HG03108 (cell line): ENCODE results near the gene SLC46A1.

Experiments used
- ATAC-seq: cut with Tn5 transposase; IDR thresholded peaks from one replicate; pipeline ENCODE4 v1.9.1; 2021; ENCODE audit warnings: moderate library complexity; ENCODE audit not compliant: unreplicated experiment

SLC46A1 gene

GRCh38 chr17:28404461-28404811 lies 1.6 kb downstream of the SLC46A1 start:
- no peak for ATAC-seq

- ATAC-seq = no peak
These were observed 2.0 kb downstream of the SLC46A1 start for GRCh38 chr17:28404007-28404406.

- ATAC-seq = no peak
These were observed 3.2 kb downstream of the SLC46A1 start for GRCh38 chr17:28402844-28403243.

GRCh38 chr17:28402224-28402630 lies 3.8 kb downstream of the SLC46A1 start:
- ATAC-seq = no peak

GRCh38 chr17:28399808-28400207 lies 6.2 kb downstream of the SLC46A1 start:
- ATAC-seq = no peak

GRCh38 chr17:28398280-28398981 lies 7.6 kb downstream of the SLC46A1 start:
- ATAC-seq = no peak

GRCh38 chr17:28397687-28398279 lies 8.2 kb downstream of the SLC46A1 start:
- ATAC-seq = no peak

- no peak for ATAC-seq
These were observed 8.7 kb downstream of the SLC46A1 start for GRCh38 chr17:28397275-28397674.

GRCh38 chr17:28396635-28397239 lies 9.3 kb downstream of the SLC46A1 start:
- no peak for ATAC-seq

GRCh38 chr17:28395968-28396367 lies 10.0 kb downstream of the SLC46A1 start:
- no peak for ATAC-seq

- ATAC-seq = no peak
These were observed 10.6 kb downstream of the SLC46A1 start for GRCh38 chr17:28395426-28395825.

GRCh38 chr17:28394337-28395116 lies 11.5 kb downstream of the SLC46A1 start:
- no peak for ATAC-seq

- ATAC-seq = no peak
These were observed 13.5 kb downstream of the SLC46A1 start for GRCh38 chr17:28392491-28392890.

- ATAC-seq = no peak
These were observed 14.6 kb downstream of the SLC46A1 start for GRCh38 chr17:28391401-28391800.

- no peak for ATAC-seq
These were observed 15.0 kb downstream of the SLC46A1 start for GRCh38 chr17:28390984-28391383.

- no peak for ATAC-seq
These were observed 15.4 kb downstream of the SLC46A1 start for GRCh38 chr17:28390563-28390962.

GRCh38 chr17:28390141-28390540 lies 15.9 kb downstream of the SLC46A1 start:
- ATAC-seq = no peak

- no peak for ATAC-seq
These were observed 17.9 kb downstream of the SLC46A1 start for GRCh38 chr17:28388106-28388505.

- ATAC-seq = no peak
These were observed 19.6 kb downstream of the SLC46A1 start for GRCh38 chr17:28386391-28386790.

- no peak for ATAC-seq
These were observed 20.6 kb downstream of the SLC46A1 start for GRCh38 chr17:28385406-28385805.

- ATAC-seq = no peak
These were observed 21.0 kb downstream of the SLC46A1 start for GRCh38 chr17:28385037-28385400.
